GM23338 (cell line): Measurements from ENCODE around the gene ZSCAN18. TPM values are rescaled to one million over a fixed set of nuclear protein-coding genes. Genes with fewer than 3 reads are reported as not detected.

Source experiments
- ATAC-seq: fragments of 200-7000 bp; cut with Tn5 transposase; 3 replicates; pipeline ENCODE4 v1.9.1; 2020
- DNase-seq: peaks from one replicate; pipeline ENCODE4 v3.0.0-alpha.2; 2015; ENCODE audit warnings: low spot score
- H2AFZ ChIP-seq: fragments of 200-600 bp; sonication (generic); 2 replicates; pipeline ENCODE4 v1.8.0; 2016; ENCODE audit warnings: antibody characterized with exemption, mild to moderate bottlenecking, moderate library complexity
- H3F3A ChIP-seq: fragments of 200-600 bp; sonication (generic); replicated peaks from 2 replicates; pipeline ENCODE4 v1.8.0; 2017; ENCODE audit warnings: antibody characterized with exemption, mixed run types, low read depth
- H3K27ac ChIP-seq: fragments of 200-600 bp; sonication (generic); 2 replicates; pipeline ENCODE4 v1.6.1; 2016; ENCODE audit warnings: low read depth
- H3K27me3 ChIP-seq: fragments of 200-600 bp; sonication (generic); 2 replicates; pipeline ENCODE4 v1.8.0; 2016; ENCODE audit warnings: mild to moderate bottlenecking, mixed run types, moderate library complexity; ENCODE audit not compliant: insufficient read depth
- H3K36me3 ChIP-seq: fragments of 200-600 bp; sonication (generic); 2 replicates; pipeline ENCODE4 v1.8.0; 2016; ENCODE audit warnings: mild to moderate bottlenecking; ENCODE audit not compliant: insufficient read depth
- H3K4me1 ChIP-seq: fragments of 200-600 bp; sonication (generic); 2 replicates; pipeline ENCODE4 v1.8.0; 2016; ENCODE audit warnings: mild to moderate bottlenecking, moderate library complexity; ENCODE audit not compliant: insufficient read depth
- H3K4me2 ChIP-seq: fragments of 200-600 bp; sonication (generic); 2 replicates; pipeline ENCODE4 v1.7.1; 2017; ENCODE audit warnings: mixed run types
- H3K4me3 ChIP-seq: fragments of 200-600 bp; sonication (generic); 2 replicates; pipeline ENCODE4 v1.6.1; 2016; ENCODE audit warnings: mixed run types
- H3K79me2 ChIP-seq: fragments of 200-600 bp; sonication (generic); replicated peaks from 2 replicates; pipeline ENCODE4 v1.8.0; 2017; ENCODE audit warnings: mild to moderate bottlenecking; ENCODE audit not compliant: insufficient read depth
- H3K9me2 ChIP-seq: fragments of 200-600 bp; sonication (generic); 2 replicates; pipeline ENCODE4 v1.8.0; 2017; ENCODE audit not compliant: insufficient read depth
- H4K20me1 ChIP-seq: fragments of 200-600 bp; sonication (generic); replicated peaks from 2 replicates; pipeline ENCODE4 v1.8.0; 2017; ENCODE audit warnings: mild to moderate bottlenecking; ENCODE audit not compliant: insufficient read depth
- H3K27ac Mint-ChIP-seq: 2 replicates; pipeline ENCODE4 v1.8.0; 2020; ENCODE audit warnings: inconsistent platforms, mild to moderate bottlenecking, moderate library complexity, mixed read lengths
- H3K27me3 Mint-ChIP-seq: 3 replicates; pipeline ENCODE4 v1.8.0; 2022; ENCODE audit warnings: low read depth, mild to moderate bottlenecking, moderate library complexity, mixed read lengths, inconsistent platforms; ENCODE audit not compliant: insufficient read depth, poor library complexity
- H3K36me3 Mint-ChIP-seq: 3 replicates; pipeline ENCODE4 v1.8.0; 2021; ENCODE audit warnings: low read depth, mild to moderate bottlenecking, inconsistent platforms, moderate library complexity, mixed read lengths
- H3K4me1 Mint-ChIP-seq: 3 replicates; pipeline ENCODE4 v1.8.0; 2020; ENCODE audit warnings: mild to moderate bottlenecking, inconsistent platforms, mixed read lengths
- H3K4me3 Mint-ChIP-seq: 3 replicates; pipeline ENCODE4 v1.8.0; 2021; ENCODE audit warnings: moderate library complexity, mild to moderate bottlenecking, inconsistent platforms, mixed read lengths
- H3K9me3 Mint-ChIP-seq: 3 replicates; pipeline ENCODE4 v1.8.0; 2020; ENCODE audit warnings: moderate library complexity, mild to moderate bottlenecking, inconsistent platforms, mixed read lengths
- CREB1 ChIP-seq: fragments of 250-450 bp; sonication (Bioruptor Pico); IDR thresholded peaks from 2 replicates; pipeline ENCODE4 v1.5.0; 2020; ENCODE audit warnings: low read depth, mild to moderate bottlenecking, moderate library complexity
- EZH2 ChIP-seq: fragments of 200-600 bp; sonication (generic); IDR thresholded peaks from one replicate; pipeline ENCODE4 v1.8.0; 2017; ENCODE audit warnings: antibody characterized with exemption, mild to moderate bottlenecking, low read depth; ENCODE audit not compliant: unreplicated experiment
- JUNB ChIP-seq: IDR thresholded peaks from one replicate; pipeline ENCODE4 v1.6.1; 2016; ENCODE audit warnings: antibody characterized with exemption; ENCODE audit not compliant: unreplicated experiment
- NANOG ChIP-seq: IDR thresholded peaks from 2 replicates; pipeline ENCODE4 v1.6.1; 2016; ENCODE audit warnings: antibody characterized with exemption, borderline replicate concordance
- POLR2AphosphoS5 ChIP-seq: IDR thresholded peaks from 2 replicates; pipeline ENCODE4 v1.6.1; 2016; ENCODE audit warnings: antibody characterized with exemption, low read depth
- REST ChIP-seq: IDR thresholded peaks from one replicate; pipeline ENCODE4 v1.6.1; 2018; ENCODE audit warnings: antibody characterized with exemption; ENCODE audit not compliant: unreplicated experiment
- STAT1 ChIP-seq: IDR thresholded peaks from one replicate; pipeline ENCODE4 v1.6.1; 2016; ENCODE audit warnings: antibody characterized with exemption; ENCODE audit not compliant: unreplicated experiment
- ZNF114 ChIP-seq: fragments of 250-450 bp; sonication (Bioruptor Pico); IDR thresholded peaks from 2 replicates; pipeline ENCODE4 v1.5.0; 2020; ENCODE audit warnings: mild to moderate bottlenecking, moderate library complexity
- ZNF331 ChIP-seq: fragments of 250-450 bp; sonication (Bioruptor Pico); IDR thresholded peaks from 2 replicates; pipeline ENCODE4 v1.5.0; 2020; ENCODE audit warnings: low read depth, mild to moderate bottlenecking, moderate library complexity
- ZNF462 ChIP-seq: fragments of 250-450 bp; sonication (Bioruptor Pico); IDR thresholded peaks from 2 replicates; pipeline ENCODE4 v1.5.0; 2020; ENCODE audit warnings: mild to moderate bottlenecking, moderate library complexity
- polyA plus RNA-seq: library from polyadenylated mRNA; unstranded; fragments of >200 nt; fragmentation: Nextera tagmentation; extraction: Ambion mirVana; gene quantifications from 2 replicates; pipeline ENCODE4 v1.2.1, GENCODE V29; 2016
- total RNA-seq: library from RNA; depleted of rRNA; stranded (reverse); fragments of >200 nt; shearing (Covaris generic); gene quantifications from 2 replicates; pipeline ENCODE4 v1.2.3, GENCODE V29; 2014
- TF ChIP-seq, protein P1 (sequence below): IDR thresholded peaks from 2 replicates; pipeline ENCODE4 v1.6.1; 2016; ENCODE audit warnings: antibody characterized with exemption

The ZSCAN18 gene
- total and polyA plus RNA-seq, 2 experiments from 2014 or later: 25.1 to 75.0 TPM

GRCh38 chr19:58044886-58045285, 53.1 kb downstream of the ZSCAN18 start (continued):
- no peak for TF ChIP-seq REST
- TF ChIP-seq ZNF331 (CRISPR knock-in tag): no peak
- TF ChIP-seq CREB1: no peak

DNA sequence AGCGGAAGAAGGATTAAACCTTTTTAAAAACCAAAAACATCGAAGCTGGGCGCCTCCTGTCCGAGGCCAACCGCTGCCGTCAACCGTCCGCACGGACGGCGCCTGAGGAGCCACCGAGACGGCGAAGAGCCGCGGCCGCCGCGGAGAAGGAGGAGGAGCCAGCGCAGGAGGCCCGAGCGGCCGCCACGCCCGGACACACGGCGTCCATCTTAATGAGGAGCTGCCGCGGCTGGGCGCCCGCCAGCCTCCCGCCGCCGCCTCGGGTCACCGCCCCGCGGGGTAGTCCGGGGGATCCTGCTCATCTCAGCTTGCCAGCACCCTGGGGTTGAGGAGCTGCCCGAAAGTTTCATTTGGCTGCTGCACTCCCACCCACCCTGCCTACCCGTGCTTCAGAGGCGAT, 53.6 kb downstream of the ZSCAN18 start:
- no peak for ATAC-seq
- TF ChIP-seq, protein P1, sequence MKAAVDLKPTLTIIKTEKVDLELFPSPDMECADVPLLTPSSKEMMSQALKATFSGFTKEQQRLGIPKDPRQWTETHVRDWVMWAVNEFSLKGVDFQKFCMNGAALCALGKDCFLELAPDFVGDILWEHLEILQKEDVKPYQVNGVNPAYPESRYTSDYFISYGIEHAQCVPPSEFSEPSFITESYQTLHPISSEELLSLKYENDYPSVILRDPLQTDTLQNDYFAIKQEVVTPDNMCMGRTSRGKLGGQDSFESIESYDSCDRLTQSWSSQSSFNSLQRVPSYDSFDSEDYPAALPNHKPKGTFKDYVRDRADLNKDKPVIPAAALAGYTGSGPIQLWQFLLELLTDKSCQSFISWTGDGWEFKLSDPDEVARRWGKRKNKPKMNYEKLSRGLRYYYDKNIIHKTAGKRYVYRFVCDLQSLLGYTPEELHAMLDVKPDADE: no peak
- TF ChIP-seq REST (no peak), NANOG (no peak), ZNF114 (CRISPR knock-in tag) (no peak), ZNF462 (CRISPR knock-in tag) (no peak), CREB1 (no peak), EZH2 (no peak), JUNB (no peak), STAT1 (no peak), POLR2AphosphoS5 (no peak), ZNF331 (CRISPR knock-in tag) (no peak)

More for the DNA sequence above, 53.6 kb downstream of the ZSCAN18 start:
- Mint-ChIP-seq H3K27me3 (peaks cover 11% of the 10 kb centered on the region), H3K27ac (no peak overlapping the region), H3K4me1 (no peaks in the 10 kb centered on the region), H3K4me3 (no peak overlapping the region), H3K36me3 (peaks cover 43% of the 10 kb centered on the region), H3K9me3 (peaks cover 86% of the 10 kb centered on the region)
- no peak overlapping the region for H2AFZ ChIP-seq
- no peak for DNase-seq
- no peak overlapping the region for H3K4me2 ChIP-seq
- H3K9me2 ChIP-seq: no peaks in the 10 kb centered on the region
- no peaks in the 10 kb centered on the region for H4K20me1 ChIP-seq
- H3K27ac ChIP-seq: no peak overlapping the region
- no peaks in the 10 kb centered on the region for H3K36me3 ChIP-seq
- peaks cover 4% of the 10 kb centered on the region; the same call in 1 of the 2 replicates for H3K4me1 ChIP-seq
- no peak overlapping the region for H3K4me3 ChIP-seq
- H3F3A ChIP-seq: no peaks in the 10 kb centered on the region
- H3K27me3 ChIP-seq: peaks cover 24% of the 10 kb centered on the region
- H3K79me2 ChIP-seq: no peaks in the 10 kb centered on the region
